HCT116 (cell line): ENCODE data around the gene LRIG1. TPM values are rescaled to one million over a fixed set of nuclear protein-coding genes. Genes with fewer than 3 reads are reported as not detected.

Source experiments
- ATAC-seq: fragments of 200-7000 bp; cut with Tn5 transposase; 2 replicates; pipeline ENCODE4 v1.9.1; 2020; ENCODE audit warnings: mild to moderate bottlenecking, moderate library complexity
- BruUV-seq: library from RNA; stranded (reverse); fragments of 400-500 nt; replicated peaks from 2 replicates; lab custom pipeline; 2021; lab: Mats Ljungman, UMichigan
- CTCF ChIA-PET: fragments of 300-600 bp; sonication (Branson Sonifier 250); formaldehyde crosslinking; loops from one replicate; lab custom pipeline; 2021; ENCODE audit warnings: antibody characterized with exemption; lab: Charles Lee
- POLR2A ChIA-PET: fragments of 300-600, 350-600 bp; sonication (Branson Sonifier 250); formaldehyde crosslinking; loops from one replicate; lab custom pipeline; 2021; ENCODE audit warnings: antibody characterized with exemption; lab: Charles Lee
- RAD21 ChIA-PET, 2 experiments: fragments of 300-600 bp; sonication (Branson Sonifier 250); formaldehyde crosslinking; loops; one replicate each; lab custom pipeline; 2023; ENCODE audit warnings: low total read pairs in 2 of 2; ENCODE audit not compliant: uncharacterized antibody in 2 of 2, unreplicated experiment in 2 of 2, low non-redundant PET in 1 of 2; lab: Charles Lee
- DNase-seq: peaks from one replicate; pipeline ENCODE4 v3.0.0-alpha.2; 2010; ENCODE audit warnings: low read depth, low spot score
- H2AFZ ChIP-seq: fragments of 200-600 bp; shearing (Covaris generic), sonication (generic); 2 replicates; pipeline ENCODE4 v1.6.1; 2017; ENCODE audit warnings: low read depth, mixed run types, mixed read lengths, antibody characterized with exemption, low read length; ENCODE audit not compliant: poor library complexity, severe bottlenecking
- H3K27ac ChIP-seq: 2 replicates; pipeline ENCODE4 v1.5.1; 2012; ENCODE audit warnings: low read depth, low read length
- H3K27me3 ChIP-seq: fragments of 200-600 bp; sonication (generic); 2 replicates; pipeline ENCODE4 v1.6.1; 2016; ENCODE audit warnings: mixed run types, low read length, mixed read lengths; ENCODE audit not compliant: insufficient read depth
- H3K36me3 ChIP-seq, 2 experiments: fragments of 200-500 bp in 1 of 2; fragments of 200-600 bp in 1 of 2; sonication (Bioruptor generic) in 1 of 2; sonication (generic) in 1 of 2; 2 replicates each; pipeline versions ENCODE4 v1.5.1 to v1.6.1; 2014 to 2016; ENCODE audit warnings: low read length in 2 of 2, inconsistent platforms in 1 of 2, mixed read lengths in 1 of 2, mixed run types in 1 of 2; ENCODE audit not compliant: insufficient read depth in 2 of 2, control insufficient read depth in 1 of 2
- H3K4me1 ChIP-seq, 2 experiments: fragments of 200-600 bp in 1 of 2; sonication (generic) in 1 of 2; 2 replicates each; pipeline versions ENCODE4 v1.5.1 to v1.6.1; 2012 to 2017; ENCODE audit warnings: low read length in 2 of 2, inconsistent platforms in 1 of 2, mild to moderate bottlenecking in 1 of 2, mixed read lengths in 1 of 2, mixed run types in 1 of 2, moderate library complexity in 1 of 2; ENCODE audit not compliant: insufficient read depth in 2 of 2, control insufficient read depth in 1 of 2
- H3K4me2 ChIP-seq: fragments of 200-600 bp; sonication (generic); 2 replicates; pipeline ENCODE4 v1.6.1; 2017; ENCODE audit warnings: mixed run types, low read length, mixed read lengths
- H3K4me3 ChIP-seq, 2 experiments: fragments of 200-600 bp in 1 of 2; sonication (generic) in 1 of 2; replicated peaks in 1 of 2; 2 replicates each; pipeline ENCODE4 v1.5.1; 2011 to 2016; ENCODE audit warnings: low read length in 2 of 2, control low read depth in 1 of 2, low read depth in 1 of 2, mild to moderate bottlenecking in 1 of 2, mixed read lengths in 1 of 2, mixed run types in 1 of 2
- H3K79me2 ChIP-seq: fragments of 200-600 bp; sonication (generic); 2 replicates; pipeline ENCODE4 v1.6.1; 2017; ENCODE audit warnings: mild to moderate bottlenecking, mixed run types, low read length, moderate library complexity, mixed read lengths; ENCODE audit not compliant: insufficient read depth
- H3K9ac ChIP-seq: fragments of 200-600 bp; sonication (generic); 2 replicates; pipeline ENCODE4 v1.6.1; 2016; ENCODE audit warnings: low read length, mixed read lengths
- H3K9me2 ChIP-seq: fragments of 200-600 bp; sonication (generic), shearing (Covaris generic); 2 replicates; pipeline ENCODE4 v1.6.1; 2017; ENCODE audit warnings: mixed run types, mild to moderate bottlenecking, moderate library complexity; ENCODE audit not compliant: insufficient read depth
- H3K9me3 ChIP-seq, 2 experiments: fragments of 200-500 bp in 1 of 2; fragments of 200-600 bp in 1 of 2; sonication (Bioruptor generic) in 1 of 2; sonication (generic) in 1 of 2; 2 replicates each; pipeline ENCODE4 v1.6.1; 2014 to 2017; ENCODE audit warnings: low read length in 2 of 2, mixed read lengths in 2 of 2, inconsistent platforms in 1 of 2, low read depth in 1 of 2, mild to moderate bottlenecking in 1 of 2, mixed run types in 1 of 2, moderate library complexity in 1 of 2; ENCODE audit not compliant: control insufficient read depth in 1 of 2, insufficient read depth in 1 of 2
- H4K20me1 ChIP-seq: fragments of 200-600 bp; sonication (generic), shearing (Covaris generic); 2 replicates; pipeline ENCODE4 v1.6.1; 2017; ENCODE audit warnings: mixed run types, mild to moderate bottlenecking, moderate library complexity; ENCODE audit not compliant: insufficient read depth
- CBX3 ChIP-seq: IDR thresholded peaks from 2 replicates; pipeline ENCODE4 v1.6.1; 2012; ENCODE audit warnings: low read depth
- CEBPB ChIP-seq: IDR thresholded peaks from 2 replicates; pipeline ENCODE4 v1.6.1; 2012; ENCODE audit warnings: low read depth
- EGR1 ChIP-seq: IDR thresholded peaks from 2 replicates; pipeline ENCODE4 v1.6.1; 2012; ENCODE audit warnings: low read depth
- ELF1 ChIP-seq: IDR thresholded peaks from 2 replicates; pipeline ENCODE4 v1.6.1; 2012; ENCODE audit warnings: low read depth, borderline replicate concordance
- EZH2phosphoT487 ChIP-seq: fragments of 200-600 bp; IDR thresholded peaks from 2 replicates; pipeline ENCODE4 v1.6.1; 2018; ENCODE audit warnings: antibody characterized with exemption, borderline replicate concordance
- FOSL1 ChIP-seq: IDR thresholded peaks from 2 replicates; pipeline ENCODE4 v1.6.1; 2012; ENCODE audit warnings: low read depth
- POLR2A ChIP-seq: IDR thresholded peaks from 2 replicates; pipeline ENCODE4 v1.7.0; 2011; ENCODE audit warnings: borderline replicate concordance; ENCODE audit not compliant: insufficient read depth, insufficient read length; ENCODE audit errors: extremely low read depth
- RAD21 ChIP-seq: IDR thresholded peaks from 2 replicates; pipeline ENCODE4 v1.6.1; 2012; ENCODE audit warnings: low read depth, mild to moderate bottlenecking
- REST ChIP-seq: IDR thresholded peaks from 2 replicates; pipeline ENCODE4 v1.6.1; 2012; ENCODE audit warnings: low read depth
- SIN3A ChIP-seq: IDR thresholded peaks from 2 replicates; pipeline ENCODE4 v1.6.1; 2012; ENCODE audit warnings: low read depth
- SRF ChIP-seq: IDR thresholded peaks from 2 replicates; pipeline ENCODE4 v1.6.1; 2012; ENCODE audit warnings: low read depth
- YY1 ChIP-seq: IDR thresholded peaks from 2 replicates; pipeline ENCODE4 v1.6.1; 2011; ENCODE audit warnings: low read length, low read depth, moderate library complexity, mild to moderate bottlenecking; ENCODE audit not compliant: insufficient replicate concordance; ENCODE audit errors: extremely low read depth
- ZFX ChIP-seq: fragments of 450-650 bp; IDR thresholded peaks from 2 replicates; pipeline ENCODE4 v1.6.1; 2017
- ZNF274 ChIP-seq: fragments of 200-500 bp; sonication (Bioruptor generic); IDR thresholded peaks from 2 replicates; pipeline ENCODE4 v1.6.1; 2014; ENCODE audit warnings: mild to moderate bottlenecking, low read depth, low read length, inconsistent platforms
- intact Hi-C: fragments of 100-400 bp; cut with micrococcal nuclease; formaldehyde crosslinking; loops from 2 replicates; pipeline ENCODE4 v1.10.0; 2022
- total RNA-seq: library from RNA; stranded (reverse); gene quantifications from one replicate; pipeline ENCODE4 v1.2.1, GENCODE V29; 2021; ENCODE audit not compliant: unreplicated experiment
- TF ChIP-seq, protein P1 (sequence below): IDR thresholded peaks from 2 replicates; pipeline ENCODE4 v1.6.1; 2012
- TF ChIP-seq, protein P2 (sequence below): IDR thresholded peaks from 2 replicates; pipeline ENCODE4 v1.6.1; 2012
- TF ChIP-seq, protein P3 (sequence below): IDR thresholded peaks from 2 replicates; pipeline ENCODE4 v1.6.1; 2011; ENCODE audit warnings: mild to moderate bottlenecking, low read length, moderate library complexity; ENCODE audit not compliant: insufficient replicate concordance; ENCODE audit errors: extremely low read depth
- TF ChIP-seq, protein P4 (sequence below), 3 experiments: fragments of 200-600 bp in 1 of 3; sonication (generic) in 1 of 3; IDR thresholded peaks in 2 of 3; conservative IDR thresholded peaks in 1 of 3; 2 replicates each; pipeline ENCODE4 v1.5.1; 2012 to 2017; ENCODE audit warnings: low read depth in 2 of 3, low read length in 2 of 3, antibody characterized with exemption in 1 of 3, borderline replicate concordance in 1 of 3, control low read depth in 1 of 3, mild to moderate bottlenecking in 1 of 3, mixed read lengths in 1 of 3, mixed run types in 1 of 3, moderate library complexity in 1 of 3; ENCODE audit not compliant: insufficient read depth in 1 of 3

The LRIG1 gene
- total RNA-seq, 1 experiment from 2014 or later, result 3.1 TPM

DNA sequence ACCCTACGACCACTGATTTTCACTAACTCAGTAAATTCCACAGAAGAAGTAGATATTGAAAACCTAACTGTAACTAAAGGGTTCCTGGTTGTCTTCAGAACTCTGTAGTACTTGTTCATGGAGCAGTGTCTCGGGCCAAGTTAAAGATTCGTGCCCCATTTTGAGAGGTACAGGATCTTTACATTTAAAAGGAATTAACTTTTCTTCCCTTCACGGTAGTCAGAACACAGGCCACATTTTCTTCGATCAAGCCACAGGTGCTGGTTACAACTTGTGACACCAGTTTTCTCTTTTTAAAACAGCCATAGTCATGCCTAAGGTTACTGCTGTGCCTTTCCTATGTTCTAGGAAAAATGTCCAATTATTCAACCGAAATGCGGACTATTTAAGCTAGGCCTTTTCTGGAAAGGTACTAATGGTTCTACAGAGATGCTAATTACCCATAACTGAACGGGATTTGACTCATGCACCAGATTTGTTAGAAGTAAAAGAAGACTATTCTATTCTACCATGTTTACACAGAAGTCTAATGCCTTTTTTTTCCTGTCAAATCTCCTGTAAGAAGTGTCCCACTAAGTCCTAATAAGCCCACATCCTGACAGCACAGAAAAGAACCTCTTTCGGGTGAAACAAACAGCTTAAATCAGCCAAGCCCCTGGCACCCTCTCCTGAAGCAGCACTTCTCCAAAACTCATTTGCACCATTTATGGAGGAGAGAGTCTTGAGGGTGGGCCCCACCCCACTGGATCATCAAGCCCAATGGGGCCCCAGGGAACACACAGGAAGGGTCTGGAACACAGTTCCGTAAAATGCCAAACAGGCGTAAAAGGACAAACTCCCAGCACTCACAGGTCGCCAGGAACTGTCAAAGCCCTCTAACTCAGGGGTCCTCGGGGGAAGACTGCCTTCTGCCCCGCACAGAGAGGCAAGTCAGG, 1.9 kb downstream of the LRIG1 start:
- ChIA-PET RAD21 (no interaction called here), CTCF (no interaction called here), POLR2A (no interaction called here)
- no peak overlapping the region for H2AFZ ChIP-seq
- no peak overlapping the region for H3K9ac ChIP-seq
- peaks cover 39% of the 10 kb centered on the region for H3K27me3 ChIP-seq
- H3K27ac ChIP-seq, result no peak overlapping the region
- H3K36me3 ChIP-seq, result no peaks in the 10 kb centered on the region
- no peaks in the 10 kb centered on the region for H3K9me3 ChIP-seq
- H3K4me3 ChIP-seq, result no peak overlapping the region
- ATAC-seq (no peak), DNase-seq (no peak)
- H3K9me2 ChIP-seq, result no peaks in the 10 kb centered on the region
- TF ChIP-seq, protein P1, sequence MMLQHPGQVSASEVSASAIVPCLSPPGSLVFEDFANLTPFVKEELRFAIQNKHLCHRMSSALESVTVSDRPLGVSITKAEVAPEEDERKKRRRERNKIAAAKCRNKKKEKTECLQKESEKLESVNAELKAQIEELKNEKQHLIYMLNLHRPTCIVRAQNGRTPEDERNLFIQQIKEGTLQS, result no peak
- TF ChIP-seq ZNF274 (no peak), YY1 (no peak), CBX3 (no peak), RAD21 (no peak), EZH2phosphoT487 (no peak), REST (no peak), ZFX (no peak), CEBPB (no peak), POLR2A (no peak), FOSL1 (no peak), EGR1 (no peak), SRF (no peak), SIN3A (no peak), ELF1 (no peak)
- TF ChIP-seq, protein P2, sequence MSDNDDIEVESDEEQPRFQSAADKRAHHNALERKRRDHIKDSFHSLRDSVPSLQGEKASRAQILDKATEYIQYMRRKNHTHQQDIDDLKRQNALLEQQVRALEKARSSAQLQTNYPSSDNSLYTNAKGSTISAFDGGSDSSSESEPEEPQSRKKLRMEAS, result no peak
- TF ChIP-seq, protein P3, sequence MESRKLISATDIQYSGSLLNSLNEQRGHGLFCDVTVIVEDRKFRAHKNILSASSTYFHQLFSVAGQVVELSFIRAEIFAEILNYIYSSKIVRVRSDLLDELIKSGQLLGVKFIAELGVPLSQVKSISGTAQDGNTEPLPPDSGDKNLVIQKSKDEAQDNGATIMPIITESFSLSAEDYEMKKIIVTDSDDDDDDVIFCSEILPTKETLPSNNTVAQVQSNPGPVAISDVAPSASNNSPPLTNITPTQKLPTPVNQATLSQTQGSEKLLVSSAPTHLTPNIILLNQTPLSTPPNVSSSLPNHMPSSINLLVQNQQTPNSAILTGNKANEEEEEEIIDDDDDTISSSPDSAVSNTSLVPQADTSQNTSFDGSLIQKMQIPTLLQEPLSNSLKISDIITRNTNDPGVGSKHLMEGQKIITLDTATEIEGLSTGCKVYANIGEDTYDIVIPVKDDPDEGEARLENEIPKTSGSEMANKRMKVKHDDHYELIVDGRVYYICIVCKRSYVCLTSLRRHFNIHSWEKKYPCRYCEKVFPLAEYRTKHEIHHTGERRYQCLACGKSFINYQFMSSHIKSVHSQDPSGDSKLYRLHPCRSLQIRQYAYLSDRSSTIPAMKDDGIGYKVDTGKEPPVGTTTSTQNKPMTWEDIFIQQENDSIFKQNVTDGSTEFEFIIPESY, result no peak
- TF ChIP-seq, protein P4, sequence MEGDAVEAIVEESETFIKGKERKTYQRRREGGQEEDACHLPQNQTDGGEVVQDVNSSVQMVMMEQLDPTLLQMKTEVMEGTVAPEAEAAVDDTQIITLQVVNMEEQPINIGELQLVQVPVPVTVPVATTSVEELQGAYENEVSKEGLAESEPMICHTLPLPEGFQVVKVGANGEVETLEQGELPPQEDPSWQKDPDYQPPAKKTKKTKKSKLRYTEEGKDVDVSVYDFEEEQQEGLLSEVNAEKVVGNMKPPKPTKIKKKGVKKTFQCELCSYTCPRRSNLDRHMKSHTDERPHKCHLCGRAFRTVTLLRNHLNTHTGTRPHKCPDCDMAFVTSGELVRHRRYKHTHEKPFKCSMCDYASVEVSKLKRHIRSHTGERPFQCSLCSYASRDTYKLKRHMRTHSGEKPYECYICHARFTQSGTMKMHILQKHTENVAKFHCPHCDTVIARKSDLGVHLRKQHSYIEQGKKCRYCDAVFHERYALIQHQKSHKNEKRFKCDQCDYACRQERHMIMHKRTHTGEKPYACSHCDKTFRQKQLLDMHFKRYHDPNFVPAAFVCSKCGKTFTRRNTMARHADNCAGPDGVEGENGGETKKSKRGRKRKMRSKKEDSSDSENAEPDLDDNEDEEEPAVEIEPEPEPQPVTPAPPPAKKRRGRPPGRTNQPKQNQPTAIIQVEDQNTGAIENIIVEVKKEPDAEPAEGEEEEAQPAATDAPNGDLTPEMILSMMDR (IDR thresholded peaks at IDR 0.05 in 2 of 3, conservative IDR thresholded peaks at IDR 0.05 in 1 of 3; ENCODE audit: borderline replicate concordance in 1 of 3, insufficient read depth in 1 of 3, low read depth in 2 of 3, low read length in 2 of 3), result no peak
- no peaks in the 10 kb centered on the region for H3K79me2 ChIP-seq
- peaks cover 0 to 12% of the 10 kb centered on the region in 2 experiments; a peak in 2 of 4 replicates for H3K4me1 ChIP-seq
- no peaks in the 10 kb centered on the region for H4K20me1 ChIP-seq
- TSS peak; percentile 38 for BruUV-seq
- intact Hi-C loops, result no loop called here
- no peak overlapping the region for H3K4me2 ChIP-seq
